Activated CD8-positive, alpha-beta T cell treated with anti-CD3 and anti-CD28 coated beads for 36 hours (primary cell): ENCODE results near the gene RINL. TPM values are rescaled to one million over a fixed set of nuclear protein-coding genes. Genes with fewer than 3 reads are reported as not detected.
A peak's percentile ranks its signal among the peaks of the same experiment; 100 is the strongest.
"Not testable (repeated sequence)": the region's sequence is repeated elsewhere in the genome, so short reads cannot be mapped to it uniquely, and the experiment has no call there.

Experiments
- ATAC-seq: fragments of 200-7000 bp; cut with Tn5 transposase; one replicate; pipeline ENCODE4 v1.10.0; 2021; ENCODE audit warnings: mild to moderate bottlenecking, moderate library complexity
- CTCF ChIA-PET: fragments of 350-600 bp; sonication (Branson Sonifier 250); formaldehyde crosslinking; loops from one replicate; lab custom pipeline; 2021; ENCODE audit warnings: antibody characterized with exemption; lab: Charles Lee
- POLR2A ChIA-PET: fragments of 350-600 bp; sonication (Branson Sonifier 250); formaldehyde crosslinking; loops from one replicate; lab custom pipeline; 2021; ENCODE audit warnings: antibody characterized with exemption; lab: Charles Lee
- DNase-seq: peaks from one replicate; pipeline ENCODE4 v3.0.0-alpha.2; 2020
- H3K27ac Mint-ChIP-seq: one replicate; pipeline ENCODE4 v1.8.0; 2021; ENCODE audit warnings: mild to moderate bottlenecking, mixed read lengths
- H3K27me3 Mint-ChIP-seq: one replicate; pipeline ENCODE4 v1.8.0; 2021; ENCODE audit warnings: mixed read lengths
- H3K36me3 Mint-ChIP-seq: one replicate; pipeline ENCODE4 v1.8.0; 2021; ENCODE audit warnings: low read depth, mixed read lengths
- H3K4me1 Mint-ChIP-seq: one replicate; pipeline ENCODE4 v1.8.0; 2021; ENCODE audit warnings: low read depth, mixed read lengths
- H3K4me3 Mint-ChIP-seq: one replicate; pipeline ENCODE4 v1.8.0; 2021; ENCODE audit warnings: mild to moderate bottlenecking, moderate library complexity, mixed read lengths
- H3K9me3 Mint-ChIP-seq: one replicate; pipeline ENCODE4 v1.8.0; 2021; ENCODE audit warnings: mixed read lengths
- CTCF ChIP-seq: fragments of 200-600 bp; IDR thresholded peaks from one replicate; pipeline ENCODE4 v1.8.0; 2022; ENCODE audit warnings: antibody characterized with exemption, mild to moderate bottlenecking
- intact Hi-C: fragments of 100-400 bp; cut with micrococcal nuclease; formaldehyde crosslinking; loops from one replicate; pipeline ENCODE4 v1.10.0; 2022
- total RNA-seq, 2 experiments: library from RNA; stranded (reverse); gene quantifications; one replicate each; pipeline ENCODE4 v1.2.3, GENCODE V29; 2021

Gene RINL
- total RNA-seq, 2 experiments from 2014 or later = 85.5 to 87.7 TPM

GRCh38 chr19:38862321-38863059 is 15.6 kb downstream of the RINL start:
- POLR2A ChIA-PET = interaction anchor here (0.6 to 12.2 kb wide), 3 partner anchors 12 to 23 kb away, joined by 3 to 152 read pairs (median 3); partner anchors contain the start of genes HNRNPL and RINL
- Mint-ChIP-seq H3K4me3 (no peak overlapping the region), H3K4me1 (peaks cover 41% of the 10 kb centered on the region), H3K27me3 (no peaks in the 10 kb centered on the region), H3K27ac (no peak overlapping the region), H3K9me3 (peaks cover 3% of the 10 kb centered on the region), H3K36me3 (peaks cover 26% of the 10 kb centered on the region)
- ATAC-seq = no peak
- intact Hi-C loops = no loop called here
- CTCF ChIA-PET = interaction anchor here (0.6 to 2.0 kb wide), 4 partner anchors 9 to 1558 kb away, joined by 3 to 17 read pairs (median 6); partner anchors contain the start of genes MRPS12 and SARS2
- TF ChIP-seq CTCF = no peak
- no peak for DNase-seq

DNA sequence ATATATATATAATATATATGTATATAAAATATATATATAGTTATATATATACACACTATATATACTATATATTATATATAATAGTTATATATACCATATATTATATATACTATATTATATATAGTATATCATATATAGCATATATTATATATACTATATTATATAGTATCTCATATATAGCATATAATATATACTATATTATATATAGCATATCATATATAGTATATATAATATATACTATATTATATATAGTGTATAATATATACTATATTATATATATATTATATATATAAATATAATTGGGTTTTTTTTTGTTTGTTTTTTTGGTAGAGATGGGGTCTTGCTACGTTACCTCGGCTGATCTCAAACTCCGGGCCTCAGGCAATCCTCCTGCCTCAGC is 16.7 kb downstream of the RINL start:
- Mint-ChIP-seq H3K27ac (no peak overlapping the region), H3K4me3 (no peak overlapping the region), H3K9me3 (peaks cover 6% of the 10 kb centered on the region), H3K27me3 (no peaks in the 10 kb centered on the region), H3K36me3 (peaks cover 19% of the 10 kb centered on the region), H3K4me1 (peaks cover 46% of the 10 kb centered on the region)
- POLR2A ChIA-PET = interaction anchor here (1.9 to 12.2 kb wide), 2 partner anchors 8 to 11 kb away, joined by 7 to 152 read pairs; partner anchors contain the start of gene HNRNPL
- DNase-seq = no peak
- TF ChIP-seq CTCF = no peak
- no peak for ATAC-seq
- intact Hi-C loops = no loop called here
- CTCF ChIA-PET = interaction anchor here (4.2 kb wide), 1 partner anchor 26 kb away, joined by 15 read pairs; no protein-coding TSS in a partner anchor

GRCh38 chr19:38859631-38860204 is 18.4 kb downstream of the RINL start:
- H3K4me1 Mint-ChIP-seq = peaks cover 30% of the 10 kb centered on the region
- H3K27ac Mint-ChIP-seq, H3K4me3 Mint-ChIP-seq, intact Hi-C loops, H3K9me3 Mint-ChIP-seq, H3K36me3 Mint-ChIP-seq, H3K27me3 Mint-ChIP-seq, DNase-seq, ATAC-seq: not testable (repeated sequence)
- ChIA-PET POLR2A (interaction anchor here (1.9 kb wide), 1 partner anchor 10 kb away, joined by 7 read pairs; no protein-coding TSS in a partner anchor), CTCF (interaction anchor here (0.9 to 4.2 kb wide), 2 partner anchors 28 to 127 kb away, joined by 3 to 15 read pairs; no protein-coding TSS in a partner anchor)

- no peak for TF ChIP-seq CTCF
- Mint-ChIP-seq H3K9me3 (peaks cover 3% of the 10 kb centered on the region), H3K36me3 (peaks cover 7% of the 10 kb centered on the region), H3K4me3 (peak overlapping the region; percentile 1), H3K4me1 (peaks cover 32% of the 10 kb centered on the region), H3K27ac (peak overlapping the region; percentile 57), H3K27me3 (no peaks in the 10 kb centered on the region)
- ATAC-seq (no peak), DNase-seq (no peak)
- ChIA-PET POLR2A (interaction anchor here (1.2 to 2.1 kb wide), 2 partner anchors 9 to 13 kb away, joined by 6 to 12 read pairs; no protein-coding TSS in a partner anchor), CTCF (interaction anchor here (1.6 kb wide), 1 partner anchor 10 kb away, joined by 5 read pairs; no protein-coding TSS in a partner anchor)
- intact Hi-C loops = no loop called here
Measured at GRCh38 chr19:38856813-38857212, 21.3 kb downstream of the RINL start.

DNA sequence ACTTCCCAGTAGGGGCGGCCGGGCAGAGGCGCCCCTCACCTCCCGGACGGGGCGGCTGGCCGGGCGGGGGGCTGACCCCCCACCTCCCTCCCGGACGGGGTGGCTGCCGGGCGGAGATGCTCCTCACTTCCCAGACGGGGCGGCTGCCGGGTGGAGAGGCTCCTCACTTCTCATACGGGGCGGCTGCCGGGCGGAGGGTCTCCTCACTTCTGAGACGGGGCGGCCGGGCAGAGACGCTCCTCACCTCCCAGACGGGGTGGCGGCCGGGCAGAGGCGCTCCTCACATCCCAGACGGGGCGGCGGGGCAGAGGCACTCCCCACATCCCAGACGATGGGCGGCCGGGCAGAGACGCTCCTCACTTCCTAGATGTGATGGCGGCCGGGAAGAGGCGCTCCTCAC is 22.3 kb downstream of the RINL start:
- CTCF ChIA-PET, POLR2A ChIA-PET: not testable (repeated sequence)

DNA sequence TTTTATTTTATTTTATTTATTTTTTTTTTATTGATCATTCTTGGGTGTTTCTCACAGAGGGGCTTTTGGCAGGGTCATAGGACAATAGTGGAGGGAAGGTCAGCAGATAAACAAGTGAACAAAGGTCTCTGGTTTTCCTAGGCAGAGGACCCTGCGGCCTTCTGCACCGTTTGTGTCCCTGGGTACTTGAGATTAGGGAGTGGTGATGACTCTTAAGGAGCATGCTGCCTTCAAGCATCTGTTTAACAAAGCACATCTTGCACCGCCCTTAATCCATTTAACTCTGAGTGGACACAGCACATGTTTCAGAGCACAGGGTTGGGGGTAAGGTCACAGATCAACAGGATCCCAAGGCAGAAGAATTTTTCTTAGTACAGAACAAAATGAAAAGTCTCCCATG is 23.1 kb downstream of the RINL start:
- DNase-seq, H3K36me3 Mint-ChIP-seq, POLR2A ChIA-PET, H3K27me3 Mint-ChIP-seq, H3K27ac Mint-ChIP-seq, H3K9me3 Mint-ChIP-seq, CTCF ChIA-PET, H3K4me3 Mint-ChIP-seq, ATAC-seq: not testable (repeated sequence)
- H3K4me1 Mint-ChIP-seq = peaks cover 28% of the 10 kb centered on the region
- intact Hi-C loops = loop anchor here (5.0 kb wide), 1 partner anchor 77 kb away; the partner anchor contains the start of genes MRPS12 and SARS2

More for the DNA sequence above, 22.3 kb downstream of the RINL start:
- H3K9me3 Mint-ChIP-seq, DNase-seq, intact Hi-C loops, H3K4me3 Mint-ChIP-seq, H3K36me3 Mint-ChIP-seq, H3K27ac Mint-ChIP-seq, H3K27me3 Mint-ChIP-seq, ATAC-seq: not testable (repeated sequence)
- H3K4me1 Mint-ChIP-seq = peaks cover 29% of the 10 kb centered on the region
